ENCODE measurements around the gene NDUFA11. TPM values are rescaled to one million over a fixed set of nuclear protein-coding genes. Genes with fewer than 3 reads are reported as not detected.
A peak's percentile ranks its signal among the peaks of the same experiment; 100 is the strongest.

The NDUFA11 gene
- total RNA-seq, 1 donor from 2014 or later: 224 TPM

DNA sequence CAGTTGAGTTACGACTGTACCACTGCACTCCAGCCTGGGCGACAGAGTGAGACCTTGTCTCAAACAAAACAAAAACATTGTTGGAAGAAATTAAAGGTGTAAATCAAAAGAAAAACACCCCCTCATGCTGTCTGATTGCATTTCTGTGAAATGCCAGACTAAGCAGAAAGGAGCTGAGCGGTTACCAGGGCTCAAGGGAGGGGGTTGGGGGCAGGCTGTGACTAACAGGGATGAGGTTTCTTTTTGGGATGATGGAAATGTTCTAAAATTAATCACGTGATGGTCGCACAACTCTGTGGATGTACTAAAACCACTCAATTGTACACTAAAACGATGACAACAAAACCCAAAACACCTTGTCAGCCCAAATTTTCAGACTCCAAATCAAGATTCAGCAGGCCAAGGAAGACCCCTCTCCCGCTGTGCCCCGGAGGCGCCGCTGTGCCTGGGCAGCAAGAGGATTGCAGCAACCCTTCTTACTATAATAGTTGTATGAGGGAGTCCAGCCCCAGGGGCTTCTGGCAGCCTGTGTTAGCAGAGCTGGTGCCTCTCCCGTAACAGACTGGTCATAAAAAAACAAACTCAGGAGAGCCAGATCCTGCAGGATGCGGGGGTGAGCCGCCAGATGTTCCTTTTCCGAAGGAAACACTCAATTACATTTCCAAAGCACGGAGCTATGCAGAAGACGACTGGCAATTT lies 31.3 kb upstream of the NDUFA11 start:
- Mint-ChIP-seq H3K4me3 (ENCODE audit: unreplicated experiment) (no peak overlapping the region), H3K36me3 (ENCODE audit: low read depth) (peaks cover 5% of the 10 kb centered on the region)

DNA sequence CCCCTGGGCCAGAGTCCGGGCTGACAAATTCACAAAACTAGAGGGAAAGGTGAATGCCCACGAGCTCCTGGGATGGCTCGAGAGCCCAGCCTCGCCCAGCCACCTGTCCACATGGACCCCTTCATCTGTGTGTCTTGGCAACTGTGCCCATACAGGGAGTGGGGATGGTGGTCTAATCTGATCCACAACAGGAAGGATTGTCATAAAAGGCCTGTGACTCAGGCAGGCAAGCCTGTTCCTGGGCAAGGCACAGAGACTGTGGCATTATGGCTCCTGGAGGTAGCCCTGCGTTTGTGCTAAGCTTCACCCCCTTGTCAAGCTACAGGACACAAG lies 30.4 kb upstream of the NDUFA11 start:
- Mint-ChIP-seq H3K4me1 (ENCODE audit: low read depth) (peaks cover 25% of the 10 kb centered on the region), H3K9me3 (ENCODE audit: low read depth) (no peaks in the 10 kb centered on the region), H3K36me3 (ENCODE audit: low read depth) (peaks cover 1% of the 10 kb centered on the region), H3K4me3 (ENCODE audit: unreplicated experiment) (no peak overlapping the region), H3K27ac (ENCODE audit: unreplicated experiment) (peak overlapping the region; percentile 54), H3K27me3 (ENCODE audit: low read depth) (no peaks in the 10 kb centered on the region)
- no peak for TF ChIP-seq CTCF (IDR thresholded peaks at IDR 0.05)
- no peak for DNase-seq (ENCODE audit: low spot score)

More for the DNA sequence above, 31.3 kb upstream of the NDUFA11 start:
- peaks cover 25% of the 10 kb centered on the region for H3K4me1 Mint-ChIP-seq (ENCODE audit: low read depth)
- no peak for DNase-seq (ENCODE audit: low spot score)
- H3K27me3 Mint-ChIP-seq (ENCODE audit: low read depth): no peaks in the 10 kb centered on the region
- H3K27ac Mint-ChIP-seq (ENCODE audit: unreplicated experiment): peak overlapping the region; percentile 85
- H3K9me3 Mint-ChIP-seq (ENCODE audit: low read depth): no peaks in the 10 kb centered on the region
- no peak for TF ChIP-seq CTCF (IDR thresholded peaks at IDR 0.05)

DNA sequence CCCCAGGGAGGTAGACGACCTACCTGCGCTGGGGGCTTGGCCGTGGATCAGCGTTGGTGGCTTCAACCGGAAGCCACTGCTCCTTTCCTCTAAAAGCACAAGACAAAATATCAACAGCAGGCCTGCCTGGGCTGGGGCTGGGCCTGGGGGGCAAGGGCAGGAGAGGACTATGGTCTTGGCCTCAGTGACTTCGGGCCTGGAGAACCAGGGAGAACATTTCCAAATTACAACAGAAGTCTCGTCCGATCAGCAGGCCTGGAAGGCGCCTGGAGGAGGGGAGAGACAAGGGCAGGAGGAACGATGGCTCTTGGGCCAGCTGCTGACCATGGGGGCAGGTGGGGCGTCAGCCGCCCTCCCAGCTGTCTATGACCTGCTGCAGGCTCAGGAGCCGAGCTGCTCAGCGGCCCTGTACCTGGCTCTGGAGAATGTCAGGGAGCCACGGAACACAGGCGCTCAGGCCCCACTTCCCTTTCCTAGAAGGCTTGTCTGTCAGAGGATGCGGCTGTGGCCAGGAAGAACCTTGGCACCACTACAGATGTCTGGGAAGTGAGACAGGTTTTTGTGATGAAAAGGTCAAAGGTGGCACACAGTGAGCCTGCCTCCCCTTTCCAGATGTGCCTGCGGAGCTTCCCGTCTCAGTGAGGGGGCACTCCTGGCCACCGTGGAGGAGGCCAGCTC lies 29.9 kb upstream of the NDUFA11 start:
- no peaks in the 10 kb centered on the region for H3K27me3 Mint-ChIP-seq (ENCODE audit: low read depth)
- H3K36me3 Mint-ChIP-seq (ENCODE audit: low read depth): peaks cover 5% of the 10 kb centered on the region
- H3K4me1 Mint-ChIP-seq (ENCODE audit: low read depth): peaks cover 25% of the 10 kb centered on the region
- no peak overlapping the region for H3K27ac Mint-ChIP-seq (ENCODE audit: unreplicated experiment)
- no peak for TF ChIP-seq CTCF (IDR thresholded peaks at IDR 0.05)
- H3K9me3 Mint-ChIP-seq (ENCODE audit: low read depth): no peaks in the 10 kb centered on the region
- no peak overlapping the region for H3K4me3 Mint-ChIP-seq (ENCODE audit: unreplicated experiment)
- DNase-seq (ENCODE audit: low spot score): no peak

DNA sequence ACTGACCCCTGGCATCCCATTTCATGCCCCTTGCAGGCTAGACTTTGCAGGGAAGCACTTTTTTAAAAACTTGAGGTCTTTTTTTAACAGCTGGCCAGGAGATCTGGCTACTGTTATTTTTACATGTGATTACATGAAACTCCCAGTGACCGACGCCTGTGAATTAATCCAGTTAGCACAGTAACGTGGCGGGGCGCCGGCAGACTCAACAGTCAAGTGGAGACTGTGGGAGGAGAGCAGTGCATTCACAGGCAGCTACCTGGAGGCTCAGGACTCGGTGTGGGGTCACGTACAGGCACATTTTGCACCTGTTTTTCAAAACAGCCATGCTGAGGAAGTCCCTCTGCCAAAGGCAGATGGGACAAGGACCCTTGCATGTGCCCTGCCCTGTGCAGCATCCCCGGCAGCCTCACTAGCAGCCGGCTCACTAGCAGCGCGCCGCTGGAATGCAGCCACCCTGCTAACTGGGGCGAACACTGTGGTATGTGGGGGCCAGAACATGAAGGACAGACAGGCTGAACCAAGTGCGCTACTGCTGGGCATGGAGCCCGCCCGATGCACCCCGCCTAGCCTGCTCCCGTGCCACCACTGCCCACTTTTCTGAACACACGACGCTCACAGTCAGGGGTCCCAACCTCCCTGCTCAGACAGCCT lies 29.1 kb upstream of the NDUFA11 start:
- TF ChIP-seq CTCF (IDR thresholded peaks at IDR 0.05): no peak
- no peak for DNase-seq (ENCODE audit: low spot score)
- Mint-ChIP-seq H3K9me3 (ENCODE audit: low read depth) (no peaks in the 10 kb centered on the region), H3K36me3 (ENCODE audit: low read depth) (peaks cover 12% of the 10 kb centered on the region), H3K27me3 (ENCODE audit: low read depth) (no peaks in the 10 kb centered on the region), H3K27ac (ENCODE audit: unreplicated experiment) (no peak overlapping the region), H3K4me1 (ENCODE audit: low read depth) (peaks cover 25% of the 10 kb centered on the region), H3K4me3 (ENCODE audit: unreplicated experiment) (no peak overlapping the region)

GRCh38 chr19:5932146-5932545 lies 28.6 kb upstream of the NDUFA11 start:
- H3K27me3 Mint-ChIP-seq (ENCODE audit: low read depth): no peaks in the 10 kb centered on the region
- no peak overlapping the region for H3K4me3 Mint-ChIP-seq (ENCODE audit: unreplicated experiment)
- DNase-seq (ENCODE audit: low spot score): no peak
- peaks cover 25% of the 10 kb centered on the region for H3K4me1 Mint-ChIP-seq (ENCODE audit: low read depth)
- H3K9me3 Mint-ChIP-seq (ENCODE audit: low read depth): no peaks in the 10 kb centered on the region
- no peak for TF ChIP-seq CTCF (IDR thresholded peaks at IDR 0.05)
- H3K27ac Mint-ChIP-seq (ENCODE audit: unreplicated experiment): no peak overlapping the region
- peaks cover 12% of the 10 kb centered on the region for H3K36me3 Mint-ChIP-seq (ENCODE audit: low read depth)
